DND-41 (cell line): Measurements from ENCODE around the gene ANKRD11.

Experiments used
- ATAC-seq: fragments of 200-7000 bp; cut with Tn5 transposase; 3 replicates; pipeline ENCODE4 v1.9.1; 2021; ENCODE audit warnings: low read depth; ENCODE audit not compliant: insufficient read depth
- DNase-seq: peaks from one replicate; pipeline ENCODE4 v3.0.0-alpha.2; 2020
- H2AFZ ChIP-seq: 2 replicates; pipeline ENCODE4 v1.6.0; 2012; ENCODE audit warnings: low read depth, low read length
- H3K27ac ChIP-seq: 2 replicates; pipeline ENCODE4 v1.5.1; 2012; ENCODE audit warnings: low read length, inconsistent platforms
- H3K27me3 ChIP-seq: fragments of 200-600 bp; sonication (generic); 2 replicates; pipeline ENCODE4 v1.6.0; 2012; ENCODE audit warnings: low read length, mild to moderate bottlenecking, inconsistent platforms; ENCODE audit not compliant: insufficient read depth, poor library complexity
- H3K36me3 ChIP-seq: 2 replicates; pipeline ENCODE4 v1.5.1; 2012; ENCODE audit warnings: low read length, inconsistent platforms; ENCODE audit not compliant: insufficient read depth
- H3K4me1 ChIP-seq: 2 replicates; pipeline ENCODE4 v1.5.1; 2012; ENCODE audit warnings: mild to moderate bottlenecking, low read length; ENCODE audit not compliant: insufficient read depth
- H3K4me2 ChIP-seq: 2 replicates; pipeline ENCODE4 v1.6.0; 2012; ENCODE audit warnings: mild to moderate bottlenecking, moderate library complexity, low read length, inconsistent platforms; ENCODE audit not compliant: insufficient read depth
- H3K4me3 ChIP-seq, 2 experiments: fragments of 200-600 bp in 1 of 2; shearing (Covaris generic) in 1 of 2; 2 replicates each; pipeline ENCODE4 v1.5.1; 2012 to 2016; ENCODE audit warnings: inconsistent platforms in 2 of 2, low read length in 2 of 2, mild to moderate bottlenecking in 2 of 2, low read depth in 1 of 2, moderate library complexity in 1 of 2
- H3K79me2 ChIP-seq: 2 replicates; pipeline ENCODE4 v1.6.0; 2012; ENCODE audit warnings: low read length, inconsistent platforms; ENCODE audit not compliant: insufficient read depth
- H3K9ac ChIP-seq: 2 replicates; pipeline ENCODE4 v1.6.0; 2012; ENCODE audit warnings: low read depth, mild to moderate bottlenecking, inconsistent platforms, low read length, moderate library complexity
- H3K9me3 ChIP-seq: 2 replicates; pipeline ENCODE4 v1.5.1; 2012; ENCODE audit warnings: low read length, moderate library complexity, mild to moderate bottlenecking, inconsistent platforms; ENCODE audit not compliant: insufficient read depth, severe bottlenecking
- H4K20me1 ChIP-seq: 2 replicates; pipeline ENCODE4 v1.6.0; 2012; ENCODE audit warnings: low read length; ENCODE audit not compliant: insufficient read depth
- CTCF ChIP-seq: IDR thresholded peaks from 2 replicates; pipeline ENCODE4 v1.5.1; 2012; ENCODE audit warnings: borderline replicate concordance, low read length, moderate library complexity, mild to moderate bottlenecking; ENCODE audit not compliant: poor library complexity, severe bottlenecking; ENCODE audit errors: extremely low read depth
- EZH2 ChIP-seq: IDR thresholded peaks from 3 replicates; pipeline ENCODE4 v1.6.1; 2012; ENCODE audit warnings: borderline replicate concordance, low read depth, mild to moderate bottlenecking, moderate library complexity, low read length, inconsistent platforms; ENCODE audit not compliant: severe bottlenecking

The ANKRD11 gene

DNA sequence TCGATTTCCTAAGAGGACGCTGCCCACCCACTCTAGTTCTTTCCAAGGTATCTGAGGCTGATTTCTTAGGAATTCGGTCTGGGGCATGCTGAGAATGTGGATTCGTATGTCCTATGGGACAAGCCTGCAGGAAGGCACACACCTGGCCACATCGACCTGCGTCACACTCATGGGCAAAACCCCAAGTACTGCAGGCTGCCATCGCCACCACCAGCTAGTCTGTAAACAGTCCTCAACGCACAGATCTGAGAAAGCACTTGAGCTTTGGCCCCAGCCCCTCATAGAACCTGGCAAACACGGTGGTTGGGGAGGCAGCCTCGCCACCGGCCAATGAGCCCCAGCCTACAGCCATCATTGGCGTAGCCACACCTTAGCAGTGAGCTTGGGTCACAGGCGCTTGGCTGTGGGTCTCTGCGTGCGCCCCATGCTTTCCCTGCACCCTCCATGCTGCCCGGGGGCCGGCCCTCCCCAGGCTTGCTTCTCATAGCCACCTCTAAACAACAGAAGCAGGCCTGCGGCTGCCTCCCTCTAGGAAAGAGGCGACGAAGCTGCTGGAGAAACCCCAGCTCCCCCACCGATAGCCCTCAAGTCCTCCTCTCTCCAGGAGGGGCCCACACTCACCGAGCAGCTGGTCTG, 197.8 kb downstream of the ANKRD11 start:
- DNase-seq (no peak), ATAC-seq (no peak)
- H3K9ac ChIP-seq = no peak overlapping the region
- H3K79me2 ChIP-seq = peaks cover 91% of the 10 kb centered on the region
- H3K36me3 ChIP-seq = peaks cover 87% of the 10 kb centered on the region
- H3K4me1 ChIP-seq = no peaks in the 10 kb centered on the region
- no peak overlapping the region for H3K4me2 ChIP-seq
- H4K20me1 ChIP-seq = peaks cover 95% of the 10 kb centered on the region
- no peak overlapping the region for H3K27ac ChIP-seq
- no peaks in the 10 kb centered on the region for H3K9me3 ChIP-seq
- no peak overlapping the region for H2AFZ ChIP-seq
- H3K4me3 ChIP-seq = no peak overlapping the region
- no peaks in the 10 kb centered on the region for H3K27me3 ChIP-seq
- TF ChIP-seq CTCF = no peak
- no peak for TF ChIP-seq EZH2

GRCh38 chr16:89291776-89292175, 198.6 kb downstream of the ANKRD11 start:
- no peak overlapping the region for H3K27ac ChIP-seq
- H3K9me3 ChIP-seq = no peaks in the 10 kb centered on the region
- TF ChIP-seq CTCF (no peak), EZH2 (no peak)
- H3K36me3 ChIP-seq = peaks cover 87% of the 10 kb centered on the region
- peaks cover 90% of the 10 kb centered on the region for H4K20me1 ChIP-seq
- no peaks in the 10 kb centered on the region for H3K4me1 ChIP-seq
- H3K79me2 ChIP-seq = peaks cover 88% of the 10 kb centered on the region
- ATAC-seq (no peak), DNase-seq (no peak)
- H3K4me3 ChIP-seq = no peak overlapping the region
- no peak overlapping the region for H3K9ac ChIP-seq
- H3K27me3 ChIP-seq = no peaks in the 10 kb centered on the region
- no peak overlapping the region for H2AFZ ChIP-seq
- H3K4me2 ChIP-seq = no peak overlapping the region

DNA sequence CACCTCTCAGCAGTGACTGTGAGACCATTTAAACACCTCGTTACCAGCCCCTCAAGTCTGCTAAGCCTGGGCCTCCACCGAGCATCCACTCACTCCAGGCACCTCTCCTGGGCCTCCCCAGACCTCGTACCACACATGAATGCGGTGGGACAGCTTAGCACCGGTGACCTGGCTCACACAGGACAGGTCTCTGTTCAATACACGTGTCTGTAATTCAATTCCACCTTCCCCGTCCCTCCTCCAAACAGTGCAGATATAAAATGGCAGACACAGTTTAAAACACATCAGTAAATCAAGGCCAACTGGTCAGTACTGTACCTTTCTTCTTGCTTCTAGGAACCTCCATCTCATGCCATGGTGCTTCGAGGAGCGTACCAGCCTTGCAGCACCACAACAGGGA, 199.0 kb downstream of the ANKRD11 start:
- TF ChIP-seq CTCF (no peak), EZH2 (no peak)
- Histone ChIP-seq H4K20me1 (peaks cover 89% of the 10 kb centered on the region), H3K27ac (no peak overlapping the region), H2AFZ (no peak overlapping the region), H3K27me3 (no peaks in the 10 kb centered on the region), H3K9ac (no peak overlapping the region), H3K36me3 (peaks cover 88% of the 10 kb centered on the region), H3K4me2 (no peak overlapping the region), H3K9me3 (no peaks in the 10 kb centered on the region), H3K4me1 (no peaks in the 10 kb centered on the region), H3K79me2 (peaks cover 88% of the 10 kb centered on the region), H3K4me3 (no peak overlapping the region)
- ATAC-seq (no peak), DNase-seq (no peak)

DNA sequence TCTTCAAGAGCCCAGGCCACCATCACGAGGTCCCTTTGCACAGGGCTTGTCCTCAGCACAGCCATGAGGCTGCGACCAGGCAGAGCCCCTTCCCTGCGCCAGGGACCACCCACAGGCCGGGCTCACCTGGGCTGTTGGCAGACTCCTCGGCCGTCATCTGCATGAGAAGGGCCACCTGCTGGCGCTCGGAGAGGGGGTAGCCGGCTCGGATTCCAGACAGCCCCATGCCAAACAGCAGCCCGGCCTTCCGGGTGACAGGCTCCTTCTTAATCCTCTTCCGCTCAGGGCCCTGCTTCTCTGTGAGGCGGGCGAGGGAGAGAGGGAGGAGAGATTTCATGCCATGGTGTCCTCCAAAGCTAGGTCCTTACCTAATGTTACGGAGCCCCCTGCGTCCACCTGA, 199.5 kb downstream of the ANKRD11 start:
- Histone ChIP-seq H3K27me3 (no peaks in the 10 kb centered on the region), H3K79me2 (peaks cover 88% of the 10 kb centered on the region), H3K36me3 (peaks cover 90% of the 10 kb centered on the region), H3K27ac (no peak overlapping the region), H4K20me1 (peaks cover 89% of the 10 kb centered on the region), H3K9ac (no peak overlapping the region), H3K4me1 (no peaks in the 10 kb centered on the region), H3K9me3 (no peaks in the 10 kb centered on the region), H3K4me3 (no peak overlapping the region), H2AFZ (no peak overlapping the region), H3K4me2 (no peak overlapping the region)
- ATAC-seq = no peak
- DNase-seq = no peak
- TF ChIP-seq CTCF (no peak), EZH2 (no peak)
